Endometrial microvascular endothelial cells (primary cell): ENCODE measurements around the gene FNDC1. TPM values are rescaled to one million over a fixed set of nuclear protein-coding genes. Genes with fewer than 3 reads are reported as not detected.
"Not testable (repeated sequence)": the region's sequence is repeated elsewhere in the genome, so short reads cannot be mapped to it uniquely, and the experiment has no call there.

Experiments used
- in situ Hi-C: cut with HindIII; loops from 2 replicates; pipeline ENCODE4 v1.10.0; 2017; ENCODE audit warnings: low sequenced_read_pairs, low pct_unique_long_range_greater_than_20kb; ENCODE audit errors: inconsistent ontology term
- total RNA-seq: library from RNA; depleted of rRNA; stranded (reverse); fragments of >200 nt; gene quantifications from one replicate; pipeline ENCODE4 v1.2.3, GENCODE V29; 2015; ENCODE audit errors: inconsistent ontology term

FNDC1 gene
- total RNA-seq, 1 donor from 2014 or later: not detected

GRCh38 chr6:159238920-159239558 is 69.8 kb downstream of the FNDC1 start:
- in situ Hi-C loops: no loop called here

- in situ Hi-C loops: no loop called here
These were observed 79.9 kb downstream of the FNDC1 start for GRCh38 chr6:159249128-159249527.

- in situ Hi-C loops: no loop called here
These were observed 80.6 kb downstream of the FNDC1 start for GRCh38 chr6:159249752-159250151.

- in situ Hi-C loops: no loop called here
These were observed 81.4 kb downstream of the FNDC1 start for GRCh38 chr6:159250633-159251032.

GRCh38 chr6:159252955-159253508 is 83.8 kb downstream of the FNDC1 start:
- in situ Hi-C loops: no loop called here

- in situ Hi-C loops: no loop called here
These were observed 85.0 kb downstream of the FNDC1 start for GRCh38 chr6:159254186-159254585.

GRCh38 chr6:159255434-159255951 is 86.3 kb downstream of the FNDC1 start:
- in situ Hi-C loops: no loop called here

GRCh38 chr6:159256128-159256527 is 86.9 kb downstream of the FNDC1 start:
- in situ Hi-C loops: no loop called here

- in situ Hi-C loops: no loop called here
These were observed 88.6 kb downstream of the FNDC1 start for GRCh38 chr6:159257846-159258245.

- in situ Hi-C loops: no loop called here
These were observed 90.4 kb downstream of the FNDC1 start for GRCh38 chr6:159259441-159260125.

- in situ Hi-C loops: no loop called here
These were observed 91.0 kb downstream of the FNDC1 start for GRCh38 chr6:159260208-159260607.

GRCh38 chr6:159261995-159262394 is 92.8 kb downstream of the FNDC1 start:
- in situ Hi-C loops: no loop called here

GRCh38 chr6:159262586-159262985 is 93.4 kb downstream of the FNDC1 start:
- in situ Hi-C loops: no loop called here

GRCh38 chr6:159267165-159267564 is 98.0 kb downstream of the FNDC1 start:
- in situ Hi-C loops: no loop called here

GRCh38 chr6:159268511-159268910 is 99.3 kb downstream of the FNDC1 start:
- in situ Hi-C loops: no loop called here

GRCh38 chr6:159271257-159271656 is 102.1 kb downstream of the FNDC1 start:
- in situ Hi-C loops: no loop called here

GRCh38 chr6:159278626-159279025 is 109.4 kb downstream of the FNDC1 start:
- in situ Hi-C loops: no loop called here

GRCh38 chr6:159279790-159280277 is 110.6 kb downstream of the FNDC1 start:
- in situ Hi-C loops: no loop called here

GRCh38 chr6:159282421-159282820 is 113.2 kb downstream of the FNDC1 start:
- in situ Hi-C loops: no loop called here

GRCh38 chr6:159284661-159285060 is 115.5 kb downstream of the FNDC1 start:
- in situ Hi-C loops: not testable (repeated sequence)
